ENCODE data around the gene FAM200A.
"Not testable (repeated sequence)": the region's sequence is repeated elsewhere in the genome, so short reads cannot be mapped to it uniquely, and the experiment has no call there.

FAM200A gene

DNA sequence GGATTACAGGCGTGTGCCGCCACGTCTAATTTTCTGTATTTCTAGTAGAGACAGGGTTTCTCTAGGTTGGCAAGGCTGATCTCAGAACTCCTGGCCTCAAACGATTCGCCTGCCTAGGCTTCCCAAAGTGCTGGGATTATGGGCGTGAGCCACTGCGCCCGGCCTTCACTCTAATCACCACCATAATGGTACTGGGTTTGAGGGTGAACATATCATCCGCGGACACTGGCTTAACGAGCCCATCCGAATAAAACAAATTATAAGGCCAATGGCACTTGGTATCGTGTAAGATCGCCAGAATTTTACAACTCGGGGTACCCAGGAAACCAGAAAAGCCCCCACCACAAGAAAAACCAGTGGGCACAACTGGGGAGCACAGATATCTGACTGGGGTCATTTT, 580 bp downstream of the FAM200A start:
- H3K27me3 Mint-ChIP-seq = no peaks in the 10 kb centered on the region

GRCh38 chr7:99549545-99549944, 2.4 kb downstream of the FAM200A start:
- peaks cover 16% of the 10 kb centered on the region for H3K36me3 Mint-ChIP-seq (ENCODE audit: insufficient read depth)
- not testable (repeated sequence) for H3K27me3 Mint-ChIP-seq; DNase-seq; H3K9me3 Mint-ChIP-seq; H3K4me3 Mint-ChIP-seq; ATAC-seq (replicated peaks); H3K27ac Mint-ChIP-seq
- peaks cover 17 to 20% of the 10 kb centered on the region in 2 donors for H3K4me1 Mint-ChIP-seq (ENCODE audit: low read depth in 2 of 2)

More for the DNA sequence above, 580 bp downstream of the FAM200A start:
- DNase-seq (no peak), ATAC-seq (replicated peaks) (peak; percentile 8)
- Mint-ChIP-seq H3K4me3 (peak overlapping the region; percentile 91 to 93), H3K4me1 (ENCODE audit: low read depth in 2 of 2) (peaks cover 22 to 26% of the 10 kb centered on the region in 2 donors), H3K27ac (peak overlapping the region; percentile 97 to 98), H3K9me3 (no peaks in the 10 kb centered on the region), H3K36me3 (ENCODE audit: insufficient read depth) (peaks cover 16% of the 10 kb centered on the region)

DNA sequence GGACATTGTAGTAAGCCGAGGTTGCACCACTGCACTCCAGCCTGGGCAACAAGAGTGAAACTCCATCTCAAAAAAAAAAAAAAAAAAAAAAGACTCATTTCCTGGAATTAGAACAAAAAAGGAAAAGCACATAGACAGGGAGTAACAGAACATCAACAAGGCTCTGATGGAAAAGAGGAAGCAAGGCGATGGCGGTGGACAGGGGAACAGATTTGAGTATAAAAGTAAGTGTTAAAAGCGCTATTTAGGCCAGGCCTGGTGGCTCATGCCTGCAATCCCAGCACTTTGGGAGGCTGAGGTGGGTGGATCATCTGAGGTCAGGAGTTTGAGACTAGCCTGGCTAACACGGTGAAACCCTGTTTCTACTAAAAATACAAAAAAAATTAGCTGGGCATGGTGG, 6.6 kb downstream of the FAM200A start:
- H3K4me3 Mint-ChIP-seq; H3K36me3 Mint-ChIP-seq (ENCODE audit: insufficient read depth); H3K9me3 Mint-ChIP-seq; H3K27ac Mint-ChIP-seq; H3K27me3 Mint-ChIP-seq; ATAC-seq (replicated peaks); H3K4me1 Mint-ChIP-seq (ENCODE audit: low read depth in 2 of 2); DNase-seq: not testable (repeated sequence)

DNA sequence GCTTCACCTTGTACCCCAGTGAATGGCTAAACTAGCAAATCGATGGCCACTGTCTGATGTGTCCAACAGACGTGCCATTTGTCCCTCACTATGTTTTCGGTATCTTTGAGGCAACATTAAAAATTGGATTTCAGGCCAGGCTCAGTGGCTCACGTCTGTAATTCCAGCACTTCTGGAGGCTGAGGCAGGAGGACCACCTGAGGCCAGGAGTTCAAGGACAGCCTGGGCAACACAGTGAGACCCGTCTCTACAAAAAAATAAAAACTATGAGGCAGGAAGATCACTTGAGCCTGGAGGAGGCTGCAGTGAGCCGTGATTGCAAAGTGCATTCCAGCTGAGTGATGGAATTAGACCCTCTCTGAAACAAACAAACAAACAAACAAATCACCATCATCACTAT, 8.0 kb downstream of the FAM200A start:
- H3K36me3 Mint-ChIP-seq (ENCODE audit: insufficient read depth) = peaks cover 4% of the 10 kb centered on the region
- H3K27me3 Mint-ChIP-seq = no peaks in the 10 kb centered on the region
- H3K27ac Mint-ChIP-seq = no peak overlapping the region
- ATAC-seq (replicated peaks) = no peak
- H3K4me3 Mint-ChIP-seq = no peak overlapping the region
- no peaks in the 10 kb centered on the region for H3K4me1 Mint-ChIP-seq (ENCODE audit: low read depth in 2 of 2)
- DNase-seq = no peak
- H3K9me3 Mint-ChIP-seq = peaks cover under 1 to 3% of the 10 kb centered on the region in 2 donors

DNA sequence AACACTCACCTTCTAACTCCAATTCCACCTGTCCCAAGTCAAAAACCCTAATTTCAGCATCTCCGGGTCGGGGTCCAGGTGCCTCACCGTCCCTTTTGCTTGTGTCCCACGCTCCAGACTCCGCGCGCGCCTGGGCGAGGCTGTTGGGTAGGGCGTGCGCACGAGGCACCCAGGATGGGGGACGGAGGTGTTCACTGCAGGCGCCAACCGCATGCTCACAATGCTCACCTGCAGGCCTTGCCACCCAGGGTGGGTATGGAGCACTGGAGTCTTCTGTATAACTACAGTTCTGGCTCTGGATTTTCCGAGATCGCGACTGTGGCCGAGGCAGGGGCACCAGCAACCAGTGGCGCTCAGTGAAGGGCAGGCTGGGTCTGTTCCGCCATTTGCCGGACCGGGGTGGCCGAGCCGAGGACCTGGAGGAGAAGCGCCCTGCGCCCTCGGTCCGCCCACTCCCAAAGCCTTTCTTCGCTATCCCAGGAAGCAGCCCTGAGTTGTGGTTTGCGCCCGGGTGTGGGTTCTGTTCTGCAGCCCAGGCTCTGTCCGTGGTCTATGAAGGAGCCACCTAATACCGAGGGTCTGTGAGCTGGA, 8.7 kb downstream of the FAM200A start:
- Mint-ChIP-seq H3K36me3 (ENCODE audit: insufficient read depth) (peaks cover 2% of the 10 kb centered on the region), H3K27me3 (no peaks in the 10 kb centered on the region), H3K27ac (no peak overlapping the region), H3K4me3 (no peak overlapping the region), H3K4me1 (ENCODE audit: low read depth in 2 of 2) (no peaks in the 10 kb centered on the region), H3K9me3 (peaks cover 3 to 7% of the 10 kb centered on the region in 2 donors)
- DNase-seq (no peak), ATAC-seq (replicated peaks) (no peak)

DNA sequence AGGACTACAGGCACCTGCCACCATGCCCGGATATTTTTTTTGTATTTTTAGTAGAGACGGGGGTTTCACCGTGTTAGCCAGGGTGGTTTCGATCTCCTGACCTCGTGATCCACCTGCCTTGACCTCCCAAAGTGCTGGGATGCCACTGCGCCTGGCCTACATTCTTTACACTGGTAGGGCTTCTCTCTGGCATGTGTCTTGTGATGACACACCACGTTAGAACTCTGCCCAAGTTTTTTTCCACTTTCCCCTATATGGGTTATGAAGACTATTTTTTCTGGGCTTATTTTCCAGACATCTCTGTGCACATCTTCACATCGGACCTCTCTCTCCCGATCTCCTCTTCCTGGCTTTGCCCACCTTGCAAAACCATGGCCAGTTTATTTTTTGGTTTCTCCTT, 10.7 kb downstream of the FAM200A start:
- no peak for ATAC-seq (replicated peaks)
- no peak overlapping the region for H3K27ac Mint-ChIP-seq
- no peak overlapping the region for H3K4me3 Mint-ChIP-seq
- H3K9me3 Mint-ChIP-seq = peaks cover 3 to 7% of the 10 kb centered on the region in 2 donors
- no peaks in the 10 kb centered on the region for H3K36me3 Mint-ChIP-seq (ENCODE audit: insufficient read depth)
- H3K4me1 Mint-ChIP-seq (ENCODE audit: low read depth in 2 of 2) = no peaks in the 10 kb centered on the region
- no peak for DNase-seq
- H3K27me3 Mint-ChIP-seq = no peaks in the 10 kb centered on the region

- no peak overlapping the region for H3K27ac Mint-ChIP-seq
- no peak overlapping the region for H3K4me3 Mint-ChIP-seq
- no peaks in the 10 kb centered on the region for H3K27me3 Mint-ChIP-seq
- H3K9me3 Mint-ChIP-seq = peaks cover 3 to 7% of the 10 kb centered on the region in 2 donors
- no peaks in the 10 kb centered on the region for H3K4me1 Mint-ChIP-seq (ENCODE audit: low read depth in 2 of 2)
- H3K36me3 Mint-ChIP-seq (ENCODE audit: insufficient read depth) = no peaks in the 10 kb centered on the region
- no peak for DNase-seq
- no peak for ATAC-seq (replicated peaks)
Measured at GRCh38 chr7:99540542-99540941, 11.4 kb downstream of the FAM200A start.

DNA sequence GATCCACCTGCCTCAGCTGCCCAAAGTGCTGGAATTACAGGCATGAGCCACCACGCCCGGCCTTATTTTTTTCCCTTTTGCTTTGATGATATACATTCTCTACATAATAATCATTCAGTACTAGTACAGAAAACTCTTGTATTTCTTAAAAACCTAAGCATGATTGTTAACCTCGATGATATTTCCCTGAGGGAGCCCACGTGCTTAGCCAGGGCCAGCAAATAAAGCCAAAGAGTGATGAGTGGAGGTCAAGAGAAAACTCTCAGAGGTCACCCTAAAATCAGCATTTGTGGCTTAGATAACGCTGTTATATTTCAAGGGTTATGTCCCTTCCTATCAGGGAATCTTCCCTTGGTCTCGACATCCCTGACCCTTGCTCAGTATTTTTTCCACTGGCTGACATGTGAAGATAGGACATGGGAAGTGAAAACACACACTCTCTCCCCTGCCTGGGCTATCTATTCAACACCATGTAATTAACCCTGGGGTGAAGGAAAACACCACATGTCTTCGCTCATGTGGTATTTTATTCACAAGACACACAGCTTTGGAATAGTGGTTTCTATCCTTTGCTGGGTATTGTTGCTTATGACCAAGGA, 12.6 kb downstream of the FAM200A start:
- no peak for ATAC-seq (replicated peaks)
- Mint-ChIP-seq H3K4me1 (ENCODE audit: low read depth in 2 of 2) (no peaks in the 10 kb centered on the region), H3K27ac (no peak overlapping the region), H3K36me3 (ENCODE audit: insufficient read depth) (no peaks in the 10 kb centered on the region), H3K9me3 (peaks cover 3 to 7% of the 10 kb centered on the region in 2 donors), H3K4me3 (no peak overlapping the region), H3K27me3 (no peaks in the 10 kb centered on the region)
- DNase-seq = no peak

GRCh38 chr7:99535667-99536066, 16.2 kb downstream of the FAM200A start:
- DNase-seq = no peak
- H3K9me3 Mint-ChIP-seq = peaks cover 5 to 14% of the 10 kb centered on the region in 2 donors
- no peaks in the 10 kb centered on the region for H3K27me3 Mint-ChIP-seq
- H3K4me3 Mint-ChIP-seq = no peak overlapping the region
- peaks cover 12% of the 10 kb centered on the region for H3K36me3 Mint-ChIP-seq (ENCODE audit: insufficient read depth)
- no peak for ATAC-seq (replicated peaks)
- no peaks in the 10 kb centered on the region for H3K4me1 Mint-ChIP-seq (ENCODE audit: low read depth in 2 of 2)
- no peak overlapping the region for H3K27ac Mint-ChIP-seq

DNA sequence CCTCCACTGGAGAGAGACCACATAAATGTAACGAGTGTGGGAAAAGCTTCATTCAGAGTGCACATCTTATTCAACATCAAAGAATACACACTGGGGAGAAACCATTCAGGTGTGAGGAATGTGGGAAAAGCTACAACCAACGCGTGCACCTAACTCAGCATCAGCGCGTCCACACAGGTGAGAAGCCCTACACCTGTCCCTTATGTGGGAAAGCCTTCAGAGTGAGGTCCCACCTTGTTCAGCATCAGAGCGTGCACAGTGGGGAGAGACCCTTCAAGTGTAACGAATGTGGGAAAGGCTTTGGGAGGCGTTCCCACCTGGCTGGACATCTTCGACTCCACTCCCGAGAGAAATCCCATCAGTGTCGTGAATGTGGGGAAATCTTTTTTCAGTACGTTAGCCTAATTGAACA, 20.6 kb downstream of the FAM200A start:
- H3K36me3 Mint-ChIP-seq (ENCODE audit: insufficient read depth) = peaks cover 20% of the 10 kb centered on the region
- no peak for DNase-seq
- no peaks in the 10 kb centered on the region for H3K4me1 Mint-ChIP-seq (ENCODE audit: low read depth in 2 of 2)
- peaks cover 2 to 6% of the 10 kb centered on the region in 2 donors for H3K9me3 Mint-ChIP-seq
- no peak for ATAC-seq (replicated peaks)
- no peak overlapping the region for H3K4me3 Mint-ChIP-seq
- no peaks in the 10 kb centered on the region for H3K27me3 Mint-ChIP-seq
- H3K27ac Mint-ChIP-seq = no peak overlapping the region

DNA sequence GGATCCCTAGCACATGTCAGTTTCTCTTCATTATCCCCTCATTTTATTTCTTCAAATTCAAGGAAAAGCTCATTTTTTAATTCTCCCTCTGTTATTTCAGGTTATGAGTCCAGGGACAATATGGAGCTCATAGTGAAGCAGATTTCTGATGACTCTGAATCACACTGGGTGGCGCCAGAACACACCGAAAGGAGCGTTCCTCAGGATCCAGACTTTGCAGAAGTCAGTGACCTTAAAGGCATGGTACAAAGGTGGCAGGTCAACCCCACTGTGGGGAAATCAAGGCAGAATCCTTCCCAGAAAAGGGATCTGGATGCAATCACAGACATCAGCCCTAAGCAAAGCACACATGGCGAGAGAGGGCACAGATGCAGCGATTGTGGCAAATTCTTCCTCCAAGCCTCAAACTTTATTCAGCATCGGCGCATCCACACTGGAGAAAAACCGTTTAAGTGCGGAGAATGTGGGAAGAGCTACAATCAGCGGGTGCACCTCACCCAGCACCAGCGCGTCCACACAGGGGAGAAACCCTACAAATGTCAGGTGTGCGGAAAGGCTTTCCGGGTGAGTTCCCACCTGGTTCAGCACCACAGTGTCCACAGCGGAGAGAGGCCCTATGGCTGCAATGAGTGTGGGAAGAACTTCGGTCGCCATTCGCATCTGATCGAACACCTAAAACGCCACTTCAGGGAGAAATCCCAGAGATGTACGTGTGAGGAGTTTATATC, 26.0 kb downstream of the FAM200A start:
- H3K27me3 Mint-ChIP-seq = no peaks in the 10 kb centered on the region
- no peak for ATAC-seq (replicated peaks)
- H3K4me1 Mint-ChIP-seq (ENCODE audit: low read depth in 2 of 2) = peaks cover 0 to 2% of the 10 kb centered on the region in 2 donors
- no peak overlapping the region for H3K4me3 Mint-ChIP-seq
- H3K27ac Mint-ChIP-seq = peak overlapping the region in 1 of 2 donors; percentile 14
- no peaks in the 10 kb centered on the region for H3K9me3 Mint-ChIP-seq
- DNase-seq = no peak
- H3K36me3 Mint-ChIP-seq (ENCODE audit: insufficient read depth) = peaks cover 21% of the 10 kb centered on the region

DNA sequence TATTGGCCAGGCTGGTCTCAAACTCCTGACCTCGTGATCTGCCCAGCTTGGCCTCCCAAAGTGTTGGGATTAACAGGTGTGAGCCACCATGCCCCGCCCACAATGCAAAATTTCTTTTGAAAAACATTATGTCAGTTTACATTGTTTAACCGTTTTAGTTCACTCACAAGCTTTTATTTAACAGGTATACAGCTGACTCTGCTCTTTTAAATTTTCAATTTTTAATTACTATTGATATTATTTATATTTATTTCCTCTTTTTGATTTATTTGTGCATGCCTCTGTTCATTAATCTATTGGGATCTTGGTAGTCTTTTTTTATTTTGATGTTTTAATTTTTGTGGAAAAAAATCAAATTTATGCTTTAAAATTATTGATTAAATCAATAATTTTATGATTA, 30.5 kb downstream of the FAM200A start:
- Mint-ChIP-seq H3K36me3 (ENCODE audit: insufficient read depth) (peaks cover 24% of the 10 kb centered on the region), H3K4me1 (ENCODE audit: low read depth in 2 of 2) (peaks cover 0 to 2% of the 10 kb centered on the region in 2 donors), H3K9me3 (no peaks in the 10 kb centered on the region)

DNA sequence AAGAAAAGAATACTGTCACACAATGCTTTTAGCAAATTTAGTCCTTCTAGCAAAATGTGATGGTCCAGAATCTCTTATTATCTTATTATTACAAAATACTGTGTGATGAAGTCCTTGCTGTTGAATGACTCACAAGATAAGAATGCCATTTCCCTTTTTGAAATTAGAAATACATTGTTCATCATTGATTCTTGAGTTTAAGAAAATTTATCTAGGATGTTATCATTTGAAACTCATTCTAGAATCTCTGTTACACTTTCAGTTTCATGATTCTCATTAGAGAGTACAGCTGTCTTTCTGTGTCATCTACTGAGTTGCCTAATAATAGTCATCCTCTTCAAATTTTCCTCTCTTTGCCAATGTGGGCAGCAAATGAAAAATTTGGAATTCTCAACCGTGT, 37.9 kb downstream of the FAM200A start:
- H3K27ac Mint-ChIP-seq = no peak overlapping the region
- no peak overlapping the region for H3K4me3 Mint-ChIP-seq
- no peaks in the 10 kb centered on the region for H3K27me3 Mint-ChIP-seq
- no peak for DNase-seq
- H3K9me3 Mint-ChIP-seq = no peaks in the 10 kb centered on the region
- no peak for ATAC-seq (replicated peaks)
- H3K36me3 Mint-ChIP-seq (ENCODE audit: insufficient read depth) = peaks cover 54% of the 10 kb centered on the region
- H3K4me1 Mint-ChIP-seq (ENCODE audit: low read depth in 2 of 2) = peaks cover 4 to 7% of the 10 kb centered on the region in 2 donors

More for the DNA sequence above, 30.5 kb downstream of the FAM200A start:
- ATAC-seq (replicated peaks) = no peak
- H3K27ac Mint-ChIP-seq = no peak overlapping the region
- DNase-seq = no peak
- no peaks in the 10 kb centered on the region for H3K27me3 Mint-ChIP-seq
- no peak overlapping the region for H3K4me3 Mint-ChIP-seq

DNA sequence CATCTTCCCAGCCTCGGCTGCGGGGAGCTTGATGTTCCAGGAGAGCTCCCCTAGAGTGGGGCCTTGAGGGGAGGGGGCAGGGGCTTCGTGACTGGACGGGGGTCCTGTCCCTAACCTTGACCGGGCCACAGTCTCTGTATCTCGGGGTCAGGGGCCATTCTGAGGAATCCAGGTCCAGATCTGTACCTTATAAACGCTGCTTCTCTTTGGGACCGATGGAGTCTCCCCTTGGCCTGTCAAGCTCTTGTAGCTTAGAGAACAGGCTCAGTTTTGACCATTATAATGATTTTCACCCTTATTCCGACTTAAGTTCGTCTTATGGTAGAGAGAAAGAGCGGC, 46.6 kb downstream of the FAM200A start:
- DNase-seq = no peak
- ATAC-seq (replicated peaks) = no peak
- Mint-ChIP-seq H3K4me1 (ENCODE audit: low read depth in 2 of 2) (peaks cover 13 to 15% of the 10 kb centered on the region in 2 donors), H3K27ac (peak overlapping the region; percentile 95), H3K9me3 (no peaks in the 10 kb centered on the region), H3K4me3 (peak overlapping the region; percentile 87 to 98), H3K36me3 (ENCODE audit: insufficient read depth) (peaks cover 23% of the 10 kb centered on the region), H3K27me3 (no peaks in the 10 kb centered on the region)

Data from effector memory CD8-positive, alpha-beta T cell (primary cell).